ENCODE measurements around the gene EDNRB.
"Not testable (repeated sequence)": the region's sequence is repeated elsewhere in the genome, so short reads cannot be mapped to it uniquely, and the experiment has no call there.

EDNRB gene

GRCh38 chr13:77896536-77896935 is 22.1 kb downstream of the EDNRB start:
- DNase-seq, result no peak

GRCh38 chr13:77894743-77895142 is 23.9 kb downstream of the EDNRB start:
- DNase-seq, result no peak

GRCh38 chr13:77893066-77893465 is 25.6 kb downstream of the EDNRB start:
- no peak for DNase-seq

GRCh38 chr13:77892491-77892890 is 26.1 kb downstream of the EDNRB start:
- no peak for DNase-seq

GRCh38 chr13:77891486-77891885 is 27.1 kb downstream of the EDNRB start:
- no peak for DNase-seq

- no peak for DNase-seq
Observed at GRCh38 chr13:77891041-77891440, 27.6 kb downstream of the EDNRB start.

GRCh38 chr13:77883328-77883727 is 35.3 kb downstream of the EDNRB start:
- DNase-seq, result no peak

- no peak for DNase-seq
Observed at GRCh38 chr13:77878190-77878589, 40.4 kb downstream of the EDNRB start.

- DNase-seq, result no peak
Observed at GRCh38 chr13:77876176-77876575, 42.5 kb downstream of the EDNRB start.

- DNase-seq, result no peak
Observed at GRCh38 chr13:77874406-77874805, 44.2 kb downstream of the EDNRB start.

GRCh38 chr13:77872995-77873394 is 45.6 kb downstream of the EDNRB start:
- DNase-seq, result no peak

GRCh38 chr13:77871596-77871995 is 47.0 kb downstream of the EDNRB start:
- DNase-seq, result no peak

- no peak for DNase-seq
Observed at GRCh38 chr13:77868717-77869116, 49.9 kb downstream of the EDNRB start.

GRCh38 chr13:77866971-77867370 is 51.7 kb downstream of the EDNRB start:
- no peak for DNase-seq

- no peak for DNase-seq
Observed at GRCh38 chr13:77865622-77866021, 53.0 kb downstream of the EDNRB start.

GRCh38 chr13:77863144-77863543 is 55.5 kb downstream of the EDNRB start:
- DNase-seq, result no peak

GRCh38 chr13:77861741-77862140 is 56.9 kb downstream of the EDNRB start:
- no peak for DNase-seq

- DNase-seq, result no peak
Observed at GRCh38 chr13:77860507-77860981, 58.1 kb downstream of the EDNRB start.

- no peak for DNase-seq
Observed at GRCh38 chr13:77859450-77859849, 59.2 kb downstream of the EDNRB start.

GRCh38 chr13:77857531-77858209 is 61.0 kb downstream of the EDNRB start:
- DNase-seq, result no peak

- no peak for DNase-seq
Observed at GRCh38 chr13:77853703-77854102, 64.9 kb downstream of the EDNRB start.

- not testable (repeated sequence) for DNase-seq
Observed at GRCh38 chr13:77848050-77848449, 70.6 kb downstream of the EDNRB start.

GRCh38 chr13:77846173-77846572 is 72.5 kb downstream of the EDNRB start:
- DNase-seq, result no peak
